ENCODE data around the gene THUMPD1.
"Not testable (repeated sequence)": the region's sequence is repeated elsewhere in the genome, so short reads cannot be mapped to it uniquely, and the experiment has no call there.

THUMPD1 gene

DNA sequence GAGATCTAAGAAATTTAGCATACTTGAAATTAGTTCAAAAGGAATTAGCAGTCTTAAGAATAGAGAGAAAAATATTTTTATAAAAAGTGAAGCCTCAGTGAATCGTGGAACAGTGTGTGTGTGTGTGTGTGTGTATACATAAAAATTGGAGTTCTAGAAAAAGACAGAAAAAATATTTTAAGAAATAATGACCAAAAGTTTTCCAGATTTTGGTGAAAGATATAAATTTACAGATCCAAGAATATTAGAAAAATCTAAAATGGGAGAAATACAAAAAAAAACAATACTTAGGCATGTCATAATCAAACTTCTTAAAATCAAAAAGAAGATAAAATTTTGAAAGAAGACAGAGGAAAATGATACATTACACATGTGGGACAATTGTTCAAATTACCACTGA lies 35.6 kb downstream of the THUMPD1 start:
- not testable (repeated sequence) for DNase-seq; H3K4me1 ChIP-seq (ENCODE audit: control insufficient read depth, insufficient read depth, low read length, poor library complexity, severe bottlenecking); H3K36me3 ChIP-seq (ENCODE audit: control insufficient read depth, insufficient read depth, low read length); H3K27ac ChIP-seq (ENCODE audit: insufficient read depth, low read length, poor library complexity, severe bottlenecking); H3K4me3 ChIP-seq (ENCODE audit: insufficient read depth, low read depth, low read length, poor library complexity, severe bottlenecking); H3K9me3 ChIP-seq (ENCODE audit: control insufficient read depth, low read length); H3K27me3 ChIP-seq (replicated peaks; ENCODE audit: control insufficient read depth, insufficient read depth, low read length, poor library complexity, severe bottlenecking)

DNA sequence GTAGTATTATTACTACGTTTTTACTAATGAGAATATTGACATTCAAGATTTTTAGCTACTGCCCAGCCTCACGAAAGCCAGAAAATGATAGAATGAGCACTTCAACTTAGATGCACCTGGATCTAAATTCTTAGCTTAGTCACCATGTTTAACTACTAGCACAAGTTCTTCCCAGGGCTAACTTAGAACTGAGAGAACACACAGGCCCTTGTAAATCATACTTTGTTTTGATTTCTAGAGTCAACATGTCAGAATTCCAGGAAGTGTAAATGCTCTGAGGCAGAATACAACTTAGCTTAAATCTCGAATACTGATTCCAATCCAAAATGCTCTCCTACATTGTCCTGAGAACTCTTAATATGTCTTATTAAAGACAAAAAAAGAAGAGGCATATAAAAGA lies 37.3 kb downstream of the THUMPD1 start:
- Histone ChIP-seq H3K4me3 (ENCODE audit: insufficient read depth, low read depth, low read length, poor library complexity, severe bottlenecking) (no peak overlapping the region), H3K9me3 (ENCODE audit: control insufficient read depth, low read length) (no peaks in the 10 kb centered on the region), H3K4me1 (ENCODE audit: control insufficient read depth, insufficient read depth, low read length, poor library complexity, severe bottlenecking) (no peaks in the 10 kb centered on the region), H3K36me3 (ENCODE audit: control insufficient read depth, insufficient read depth, low read length) (no peaks in the 10 kb centered on the region), H3K27ac (ENCODE audit: insufficient read depth, low read length, poor library complexity, severe bottlenecking) (no peak overlapping the region), H3K27me3 (replicated peaks; ENCODE audit: control insufficient read depth, insufficient read depth, low read length, poor library complexity, severe bottlenecking) (no peaks in the 10 kb centered on the region)
- DNase-seq: no peak

DNA sequence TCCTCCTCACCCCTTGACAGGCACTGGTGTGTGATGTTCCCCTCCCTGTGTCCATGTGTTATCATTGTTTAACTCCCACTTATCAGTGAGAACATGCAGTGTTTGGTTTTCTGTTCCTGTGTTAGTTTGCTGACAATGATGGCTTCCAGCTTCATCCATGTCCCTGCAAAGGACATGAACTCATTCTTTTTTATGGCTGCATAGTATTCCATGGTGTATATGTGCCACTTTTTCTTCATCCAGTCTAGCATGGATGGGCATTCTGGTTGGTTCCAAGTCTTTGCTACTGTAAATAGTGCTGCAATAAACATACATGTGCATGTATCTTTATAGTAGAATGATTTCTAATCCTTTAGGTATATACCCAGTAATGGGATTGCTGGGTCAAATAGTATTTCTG lies 39.9 kb downstream of the THUMPD1 start:
- H3K4me3 ChIP-seq (ENCODE audit: insufficient read depth, low read depth, low read length, poor library complexity, severe bottlenecking); DNase-seq; H3K27ac ChIP-seq (ENCODE audit: insufficient read depth, low read length, poor library complexity, severe bottlenecking); H3K36me3 ChIP-seq (ENCODE audit: control insufficient read depth, insufficient read depth, low read length); H3K9me3 ChIP-seq (ENCODE audit: control insufficient read depth, low read length); H3K27me3 ChIP-seq (replicated peaks; ENCODE audit: control insufficient read depth, insufficient read depth, low read length, poor library complexity, severe bottlenecking); H3K4me1 ChIP-seq (ENCODE audit: control insufficient read depth, insufficient read depth, low read length, poor library complexity, severe bottlenecking): not testable (repeated sequence)

DNA sequence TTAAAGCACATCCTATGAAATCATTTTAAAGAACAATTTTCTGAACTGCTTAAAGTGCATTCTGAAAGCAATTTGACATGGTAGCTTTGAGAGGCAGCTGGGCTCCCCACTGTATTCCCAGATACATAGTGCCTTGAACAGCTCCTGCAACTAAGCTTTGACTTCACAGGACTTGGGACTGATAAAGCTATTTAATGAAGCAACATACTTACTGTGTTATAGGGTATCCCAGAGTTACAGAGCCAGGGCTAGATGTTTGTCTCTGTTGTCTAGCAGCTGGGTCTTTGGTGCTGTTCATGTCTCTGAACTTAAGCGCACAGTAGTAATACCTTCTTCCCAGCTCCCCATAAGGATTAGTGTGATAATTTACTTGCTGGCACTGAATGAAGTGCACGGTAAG lies 45.0 kb downstream of the THUMPD1 start:
- Histone ChIP-seq H3K9me3 (ENCODE audit: control insufficient read depth, low read length) (no peaks in the 10 kb centered on the region), H3K36me3 (ENCODE audit: control insufficient read depth, insufficient read depth, low read length) (no peaks in the 10 kb centered on the region)
- DNase-seq: no peak

DNA sequence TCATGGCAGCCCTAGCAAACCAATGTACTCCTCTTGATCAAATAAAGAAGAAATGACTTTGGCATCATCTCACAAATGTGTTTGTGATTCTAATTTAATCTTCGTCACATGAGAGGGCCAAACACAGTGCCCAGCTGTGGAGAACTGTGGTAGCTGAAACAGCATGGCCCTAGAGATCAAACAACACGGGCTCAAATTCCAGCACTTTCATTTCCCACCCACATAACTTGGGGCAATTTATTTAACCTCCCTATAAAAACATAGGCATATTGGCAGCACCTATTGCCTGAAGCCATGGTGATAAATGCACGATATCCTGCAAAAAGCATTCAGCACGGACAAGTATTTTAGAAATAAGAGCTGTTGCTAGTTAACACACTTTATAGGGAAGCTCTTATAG lies 46.6 kb downstream of the THUMPD1 start:
- no peak for DNase-seq
- peaks cover 3% of the 10 kb centered on the region for H3K27me3 ChIP-seq (replicated peaks; ENCODE audit: control insufficient read depth, insufficient read depth, low read length, poor library complexity, severe bottlenecking)

More for the DNA sequence above, 45.0 kb downstream of the THUMPD1 start:
- Histone ChIP-seq H3K4me1 (ENCODE audit: control insufficient read depth, insufficient read depth, low read length, poor library complexity, severe bottlenecking) (no peaks in the 10 kb centered on the region), H3K27me3 (replicated peaks; ENCODE audit: control insufficient read depth, insufficient read depth, low read length, poor library complexity, severe bottlenecking) (peaks cover 3% of the 10 kb centered on the region), H3K27ac (ENCODE audit: insufficient read depth, low read length, poor library complexity, severe bottlenecking) (no peak overlapping the region), H3K4me3 (ENCODE audit: insufficient read depth, low read depth, low read length, poor library complexity, severe bottlenecking) (no peak overlapping the region)

DNA sequence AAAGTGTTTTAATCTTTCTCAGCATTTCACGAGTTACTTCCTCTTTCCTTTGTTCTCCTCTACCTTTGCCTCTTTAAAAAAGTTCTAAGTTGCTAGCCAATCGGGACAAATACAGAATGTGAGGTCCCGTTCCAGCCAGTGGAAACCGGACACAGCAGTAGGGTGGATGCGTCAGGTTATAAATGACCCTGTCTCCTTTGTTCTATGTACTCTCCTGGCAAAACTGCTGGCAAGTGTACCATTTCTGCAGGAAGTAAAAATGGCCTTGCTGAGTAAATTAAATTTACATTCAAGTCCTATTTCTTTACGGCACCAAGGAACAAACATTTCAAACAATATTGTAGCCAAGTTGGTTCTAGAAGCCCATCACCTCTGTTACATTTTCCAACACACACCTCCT lies 47.5 kb downstream of the THUMPD1 start:
- not testable (repeated sequence) for DNase-seq; H3K4me3 ChIP-seq (ENCODE audit: insufficient read depth, low read depth, low read length, poor library complexity, severe bottlenecking); H3K27ac ChIP-seq (ENCODE audit: insufficient read depth, low read length, poor library complexity, severe bottlenecking); H3K27me3 ChIP-seq (replicated peaks; ENCODE audit: control insufficient read depth, insufficient read depth, low read length, poor library complexity, severe bottlenecking); H3K4me1 ChIP-seq (ENCODE audit: control insufficient read depth, insufficient read depth, low read length, poor library complexity, severe bottlenecking); H3K36me3 ChIP-seq (ENCODE audit: control insufficient read depth, insufficient read depth, low read length); H3K9me3 ChIP-seq (ENCODE audit: control insufficient read depth, low read length)

More for the DNA sequence above, 46.6 kb downstream of the THUMPD1 start:
- Histone ChIP-seq H3K4me3 (ENCODE audit: insufficient read depth, low read depth, low read length, poor library complexity, severe bottlenecking) (no peak overlapping the region), H3K27ac (ENCODE audit: insufficient read depth, low read length, poor library complexity, severe bottlenecking) (no peak overlapping the region), H3K36me3 (ENCODE audit: control insufficient read depth, insufficient read depth, low read length) (no peaks in the 10 kb centered on the region), H3K4me1 (ENCODE audit: control insufficient read depth, insufficient read depth, low read length, poor library complexity, severe bottlenecking) (no peaks in the 10 kb centered on the region), H3K9me3 (ENCODE audit: control insufficient read depth, low read length) (no peaks in the 10 kb centered on the region)

DNA sequence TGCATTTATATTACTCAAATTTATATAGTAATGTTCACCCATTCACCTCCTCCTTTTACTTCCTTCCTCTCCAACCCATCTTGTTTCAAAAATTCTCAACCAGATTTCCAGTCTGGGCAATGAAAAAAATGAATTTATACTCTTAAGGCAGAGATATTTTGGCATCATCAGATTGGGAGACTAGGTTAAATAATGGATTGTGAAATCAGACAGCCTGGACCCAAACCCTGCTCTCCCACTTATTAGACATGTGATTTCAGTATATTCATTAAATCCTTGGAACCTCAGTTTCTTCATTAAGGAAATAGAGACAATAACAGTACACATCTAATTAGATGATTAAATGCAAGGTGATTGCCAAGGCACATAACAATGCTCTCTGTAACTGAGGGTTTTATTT lies 52.0 kb downstream of the THUMPD1 start:
- H3K4me1 ChIP-seq (ENCODE audit: control insufficient read depth, insufficient read depth, low read length, poor library complexity, severe bottlenecking): no peaks in the 10 kb centered on the region
- H3K4me3 ChIP-seq (ENCODE audit: insufficient read depth, low read depth, low read length, poor library complexity, severe bottlenecking): no peak overlapping the region
- peaks cover 3% of the 10 kb centered on the region for H3K27me3 ChIP-seq (replicated peaks; ENCODE audit: control insufficient read depth, insufficient read depth, low read length, poor library complexity, severe bottlenecking)
- no peaks in the 10 kb centered on the region for H3K36me3 ChIP-seq (ENCODE audit: control insufficient read depth, insufficient read depth, low read length)
- H3K9me3 ChIP-seq (ENCODE audit: control insufficient read depth, low read length): no peaks in the 10 kb centered on the region
- no peak overlapping the region for H3K27ac ChIP-seq (ENCODE audit: insufficient read depth, low read length, poor library complexity, severe bottlenecking)
- DNase-seq: no peak

DNA sequence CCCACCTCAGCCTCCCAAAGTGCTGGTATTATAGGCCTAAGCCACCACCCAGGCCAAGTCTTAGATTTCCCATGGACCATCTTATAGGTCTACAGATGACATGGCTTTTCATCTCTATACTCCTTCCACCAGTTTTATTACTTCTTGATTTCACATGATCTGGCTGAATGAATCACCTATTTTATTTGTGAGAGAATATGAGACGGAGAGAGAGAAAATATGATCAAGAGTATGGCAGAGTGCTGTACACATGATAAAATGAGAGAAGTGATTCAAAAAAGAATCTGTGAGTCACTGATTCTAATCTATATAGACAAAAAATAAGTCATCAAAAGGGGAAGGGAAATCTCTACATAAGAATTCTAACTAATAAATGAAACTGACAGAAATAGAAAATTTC lies 57.8 kb downstream of the THUMPD1 start:
- H3K4me3 ChIP-seq (ENCODE audit: insufficient read depth, low read depth, low read length, poor library complexity, severe bottlenecking): no peak overlapping the region
- H3K36me3 ChIP-seq (ENCODE audit: control insufficient read depth, insufficient read depth, low read length): no peaks in the 10 kb centered on the region
- no peaks in the 10 kb centered on the region for H3K9me3 ChIP-seq (ENCODE audit: control insufficient read depth, low read length)
- H3K27ac ChIP-seq (ENCODE audit: insufficient read depth, low read length, poor library complexity, severe bottlenecking): no peak overlapping the region
- DNase-seq: no peak
- H3K27me3 ChIP-seq (replicated peaks; ENCODE audit: control insufficient read depth, insufficient read depth, low read length, poor library complexity, severe bottlenecking): no peaks in the 10 kb centered on the region
- H3K4me1 ChIP-seq (ENCODE audit: control insufficient read depth, insufficient read depth, low read length, poor library complexity, severe bottlenecking): no peaks in the 10 kb centered on the region

Measured in effector memory CD4-positive, alpha-beta T cell (primary cell).